Left kidney (tissue), 2 donors: Measurements from ENCODE around the gene HCFC1R1. TPM values are rescaled to one million over a fixed set of nuclear protein-coding genes. Genes with fewer than 3 reads are reported as not detected.
A peak's percentile ranks its signal among the peaks of the same experiment; 100 is the strongest.

ENCODE experiments used
- DNase-seq: peaks from one replicate; pipeline ENCODE4 v3.0.0-alpha.2; 2013
- polyA plus RNA-seq: library from polyadenylated mRNA; unstranded; fragments of 120-200 nt; gene quantifications from one replicate; pipeline ENCODE4 v1.2.1, GENCODE V29; 2013; ENCODE audit not compliant: insufficient read length

Gene HCFC1R1
- polyA plus RNA-seq, 1 donor, result 56.2 TPM

GRCh38 chr16:3038256-3038655 is 14.5 kb upstream of the HCFC1R1 start:
- no peak for DNase-seq

GRCh38 chr16:3036726-3037315 is 13.1 kb upstream of the HCFC1R1 start, which contains the start of gene BICDL2:
BICDL2 (minus strand) TSS chr16:3036944; CDS start chr16:3035496, 1,448 bp downstream.
- DNase-seq, result no peak

GRCh38 chr16:3035972-3036725 is 12.4 kb upstream of the HCFC1R1 start:
- no peak for DNase-seq

GRCh38 chr16:3035289-3035971 is 11.7 kb upstream of the HCFC1R1 start:
- DNase-seq, result no peak

- DNase-seq, result no peak
These were observed 8.9 kb upstream of the HCFC1R1 start for GRCh38 chr16:3032624-3033023.

GRCh38 chr16:3030222-3031212 is 6.8 kb upstream of the HCFC1R1 start:
- DNase-seq, result no peak

GRCh38 chr16:3029491-3030221 is 5.9 kb upstream of the HCFC1R1 start:
- no peak for DNase-seq

GRCh38 chr16:3028716-3029319 is 5.1 kb upstream of the HCFC1R1 start:
- DNase-seq, result no peak

GRCh38 chr16:3027983-3028715 is 4.4 kb upstream of the HCFC1R1 start:
- peak; percentile 85 for DNase-seq

GRCh38 chr16:3027489-3027795 is 3.7 kb upstream of the HCFC1R1 start:
- DNase-seq, result no peak

- DNase-seq, result no peak
These were observed 3.1 kb upstream of the HCFC1R1 start for GRCh38 chr16:3026609-3027488.

GRCh38 chr16:3026003-3026378 is 2.2 kb upstream of the HCFC1R1 start:
- DNase-seq, result no peak

GRCh38 chr16:3025032-3026002 is 1.6 kb upstream of the HCFC1R1 start:
- DNase-seq, result no peak

- DNase-seq, result no peak
These were observed 400 bp downstream of the HCFC1R1 start for GRCh38 chr16:3023415-3023668.

GRCh38 chr16:3022684-3023414 is 893 bp downstream of the HCFC1R1 start:
- DNase-seq, result no peak

GRCh38 chr16:3022208-3022683 is 1.5 kb downstream of the HCFC1R1 start:
- peak; percentile 82 for DNase-seq

- DNase-seq, result no peak
These were observed 2.1 kb downstream of the HCFC1R1 start for GRCh38 chr16:3021449-3022207.
